Mesothelial cell of epicardium (in vitro differentiated cells): ENCODE results near the gene KIF14. TPM values are rescaled to one million over a fixed set of nuclear protein-coding genes. Genes with fewer than 3 reads are reported as not detected.
A peak's percentile ranks its signal among the peaks of the same experiment; 100 is the strongest.
"Not testable (repeated sequence)": the region's sequence is repeated elsewhere in the genome, so short reads cannot be mapped to it uniquely, and the experiment has no call there.

Experiments used
- DNase-seq, 2 experiments: peaks; one replicate each; pipeline ENCODE4 v3.0.0; 2021; ENCODE audit warnings: low spot score in 2 of 2; ENCODE audit not compliant: unreplicated experiment in 2 of 2
- H3K27ac Mint-ChIP-seq: 2 replicates; pipeline ENCODE4 v1.8.0; 2021; ENCODE audit warnings: mixed read lengths
- H3K27me3 Mint-ChIP-seq: 2 replicates; pipeline ENCODE4 v1.8.0; 2021; ENCODE audit warnings: low read depth, mixed read lengths
- H3K36me3 Mint-ChIP-seq: 2 replicates; pipeline ENCODE4 v1.8.0; 2021; ENCODE audit warnings: mixed read lengths
- H3K4me1 Mint-ChIP-seq: 2 replicates; pipeline ENCODE4 v1.8.0; 2021; ENCODE audit warnings: mixed read lengths
- H3K4me3 Mint-ChIP-seq: 2 replicates; pipeline ENCODE4 v1.8.0; 2021; ENCODE audit warnings: mild to moderate bottlenecking, moderate library complexity, mixed read lengths
- H3K9me3 Mint-ChIP-seq: 2 replicates; pipeline ENCODE4 v1.8.0; 2021; ENCODE audit warnings: mixed read lengths
- CTCF ChIP-seq: fragments of 200-600 bp; sonication (generic); IDR thresholded peaks from one replicate; pipeline ENCODE4 v1.5.0; 2021; ENCODE audit warnings: antibody characterized with exemption; ENCODE audit not compliant: unreplicated experiment
- total RNA-seq: library from RNA; stranded (reverse); gene quantifications from 3 replicates; pipeline ENCODE4 v1.2.1, GENCODE V29; 2021

KIF14 gene
- total RNA-seq, 1 donor from 2014 or later = 5.7 TPM

GRCh38 chr1:200640373-200640962, 19.9 kb upstream of the KIF14 start:
- H3K27me3 Mint-ChIP-seq = no peaks in the 10 kb centered on the region
- no peak for DNase-seq
- no peak for TF ChIP-seq CTCF
- peaks cover 13% of the 10 kb centered on the region for H3K4me1 Mint-ChIP-seq
- no peaks in the 10 kb centered on the region for H3K9me3 Mint-ChIP-seq
- peak overlapping the region; percentile 59 for H3K27ac Mint-ChIP-seq
- H3K4me3 Mint-ChIP-seq = no peak overlapping the region
- H3K36me3 Mint-ChIP-seq = peaks cover 14% of the 10 kb centered on the region

GRCh38 chr1:200638073-200638472, 17.5 kb upstream of the KIF14 start:
- H3K9me3 Mint-ChIP-seq = no peaks in the 10 kb centered on the region
- no peak overlapping the region for H3K4me3 Mint-ChIP-seq
- H3K4me1 Mint-ChIP-seq = peaks cover 13% of the 10 kb centered on the region
- H3K27me3 Mint-ChIP-seq = no peaks in the 10 kb centered on the region
- TF ChIP-seq CTCF = no peak
- DNase-seq = no peak
- H3K36me3 Mint-ChIP-seq = peaks cover 8% of the 10 kb centered on the region
- peak overlapping the region; percentile 6 for H3K27ac Mint-ChIP-seq

GRCh38 chr1:200636681-200637080, 16.1 kb upstream of the KIF14 start:
- Mint-ChIP-seq H3K4me1 (peaks cover 13% of the 10 kb centered on the region), H3K36me3 (peaks cover 8% of the 10 kb centered on the region)

GRCh38 chr1:200634261-200635122, 13.9 kb upstream of the KIF14 start:
- Mint-ChIP-seq H3K36me3 (peaks cover 4% of the 10 kb centered on the region), H3K27me3 (no peaks in the 10 kb centered on the region), H3K27ac (no peak overlapping the region), H3K9me3 (no peaks in the 10 kb centered on the region), H3K4me1 (peaks cover 11% of the 10 kb centered on the region), H3K4me3 (no peak overlapping the region)
- TF ChIP-seq CTCF = no peak
- no peak for DNase-seq

More at GRCh38 chr1:200636681-200637080, 16.1 kb upstream of the KIF14 start:
- no peak for TF ChIP-seq CTCF
- H3K27ac Mint-ChIP-seq = no peak overlapping the region
- H3K4me3 Mint-ChIP-seq = no peak overlapping the region
- H3K9me3 Mint-ChIP-seq = no peaks in the 10 kb centered on the region
- DNase-seq = no peak
- H3K27me3 Mint-ChIP-seq = no peaks in the 10 kb centered on the region

- no peaks in the 10 kb centered on the region for H3K27me3 Mint-ChIP-seq
Observed at GRCh38 chr1:200631375-200631774, 10.8 kb upstream of the KIF14 start.

GRCh38 chr1:200630515-200630899, 10.0 kb upstream of the KIF14 start:
- not testable (repeated sequence) for H3K4me3 Mint-ChIP-seq

More at GRCh38 chr1:200631375-200631774, 10.8 kb upstream of the KIF14 start:
- Mint-ChIP-seq H3K4me1 (peaks cover 11% of the 10 kb centered on the region), H3K27ac (peak overlapping the region; percentile 34), H3K9me3 (no peaks in the 10 kb centered on the region), H3K36me3 (no peaks in the 10 kb centered on the region), H3K4me3 (no peak overlapping the region)
- no peak for DNase-seq
- TF ChIP-seq CTCF = no peak

More at GRCh38 chr1:200630515-200630899, 10.0 kb upstream of the KIF14 start:
- not testable (repeated sequence) for H3K9me3 Mint-ChIP-seq, H3K36me3 Mint-ChIP-seq, DNase-seq, H3K27me3 Mint-ChIP-seq
- H3K4me1 Mint-ChIP-seq = peaks cover 13% of the 10 kb centered on the region
- peak overlapping the region; percentile 86 for H3K27ac Mint-ChIP-seq
